Nephron progenitor cell (in vitro differentiated cells): ENCODE measurements around the gene TMEM44.

Experiments used
- DNase-seq: peaks from one replicate; pipeline ENCODE4 v3.0.0; 2021
- H3K27ac Mint-ChIP-seq: 2 replicates; pipeline ENCODE4 v1.8.0; 2021; ENCODE audit warnings: mild to moderate bottlenecking, moderate library complexity, mixed read lengths
- H3K27me3 Mint-ChIP-seq: 2 replicates; pipeline ENCODE4 v1.8.0; 2021; ENCODE audit warnings: mild to moderate bottlenecking, low read depth, mixed read lengths; ENCODE audit not compliant: poor library complexity
- H3K36me3 Mint-ChIP-seq: 2 replicates; pipeline ENCODE4 v1.8.0; 2021; ENCODE audit warnings: low read depth, mixed read lengths
- H3K4me1 Mint-ChIP-seq: 2 replicates; pipeline ENCODE4 v1.8.0; 2021; ENCODE audit warnings: mixed read lengths
- H3K4me3 Mint-ChIP-seq: 2 replicates; pipeline ENCODE4 v1.8.0; 2021; ENCODE audit warnings: mild to moderate bottlenecking, moderate library complexity, mixed read lengths
- H3K9me3 Mint-ChIP-seq: 2 replicates; pipeline ENCODE4 v1.8.0; 2021; ENCODE audit warnings: mild to moderate bottlenecking, moderate library complexity, mixed read lengths
- CTCF ChIP-seq: fragments of 200-600 bp; sonication (generic); IDR thresholded peaks from 2 replicates; pipeline ENCODE4 v1.5.0; 2021; ENCODE audit warnings: antibody characterized with exemption

Gene TMEM44

DNA sequence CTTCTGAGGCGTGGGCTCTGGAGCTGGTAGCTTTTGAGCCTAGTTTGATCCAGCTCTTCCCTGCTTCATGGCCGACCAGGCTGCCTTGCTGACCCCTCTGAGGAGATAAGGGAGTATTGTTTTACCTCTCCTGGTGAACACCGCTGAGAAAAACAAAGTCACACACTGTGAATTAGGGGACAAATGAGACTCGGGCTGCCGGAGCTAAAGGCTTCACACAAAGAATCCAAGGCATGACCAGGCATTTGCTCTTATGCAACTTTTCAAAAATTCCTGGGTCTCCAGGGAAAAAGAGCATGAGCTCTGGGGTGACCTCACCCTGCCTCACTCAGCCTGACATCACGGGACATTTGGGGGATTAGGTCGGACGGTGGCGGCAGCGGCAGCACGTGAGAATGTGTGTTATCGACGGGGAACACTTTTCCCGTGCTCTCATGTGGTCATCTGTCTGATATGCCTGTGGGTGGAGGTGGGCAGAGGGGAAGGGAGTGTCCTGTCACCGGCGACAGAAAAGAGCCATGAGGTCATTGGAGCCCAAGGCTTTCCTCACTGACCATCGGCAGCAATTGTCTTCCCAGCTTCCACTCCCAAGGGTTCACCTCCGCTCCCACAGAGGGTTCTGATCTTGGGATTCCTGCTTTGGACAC is 61.0 kb downstream of the TMEM44 start:
- peak overlapping the region; percentile 99 for H3K27ac Mint-ChIP-seq
- peak overlapping the region; percentile 65 for H3K4me3 Mint-ChIP-seq
- peaks cover 54% of the 10 kb centered on the region for H3K4me1 Mint-ChIP-seq
- H3K36me3 Mint-ChIP-seq: no peaks in the 10 kb centered on the region
- H3K9me3 Mint-ChIP-seq: peaks cover under 1% of the 10 kb centered on the region
- peak; percentile 20 for DNase-seq
- TF ChIP-seq CTCF: no peak
- peaks cover 24% of the 10 kb centered on the region for H3K27me3 Mint-ChIP-seq

- Mint-ChIP-seq H3K4me3 (peak overlapping the region; percentile 40), H3K27me3 (peaks cover 24% of the 10 kb centered on the region), H3K27ac (peak overlapping the region; percentile 99), H3K36me3 (no peaks in the 10 kb centered on the region), H3K9me3 (peaks cover 5% of the 10 kb centered on the region), H3K4me1 (peaks cover 59% of the 10 kb centered on the region)
- TF ChIP-seq CTCF: no peak
- no peak for DNase-seq
Measured at GRCh38 chr3:194571491-194572142, 61.6 kb downstream of the TMEM44 start.

DNA sequence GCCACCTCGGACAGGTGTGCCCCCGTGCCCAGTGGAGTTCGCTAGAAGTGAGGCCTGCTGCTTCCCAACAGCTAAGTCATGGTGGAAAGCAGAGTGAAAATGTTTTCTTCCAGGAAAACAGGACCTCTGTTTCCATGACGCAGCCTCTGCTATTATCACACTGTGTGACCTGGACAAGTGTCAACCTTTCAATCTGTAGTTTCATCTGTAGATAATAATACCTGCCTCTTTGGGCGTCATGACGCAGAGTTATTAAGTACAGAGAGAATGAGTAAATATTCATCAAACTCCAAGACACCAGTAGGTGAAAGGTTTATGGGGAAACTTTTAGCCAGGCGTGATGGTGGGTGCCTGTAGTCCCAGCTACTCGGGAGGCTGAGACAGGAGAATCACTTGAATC is 62.3 kb downstream of the TMEM44 start:
- no peak for TF ChIP-seq CTCF
- H3K4me1 Mint-ChIP-seq: peaks cover 59% of the 10 kb centered on the region
- no peaks in the 10 kb centered on the region for H3K36me3 Mint-ChIP-seq
- no peak for DNase-seq
- H3K4me3 Mint-ChIP-seq: peak overlapping the region; percentile 59
- peak overlapping the region; percentile 99 for H3K27ac Mint-ChIP-seq
- H3K9me3 Mint-ChIP-seq: peaks cover 5% of the 10 kb centered on the region
- peaks cover 22% of the 10 kb centered on the region for H3K27me3 Mint-ChIP-seq

GRCh38 chr3:194570235-194570634 is 63.0 kb downstream of the TMEM44 start:
- no peak for TF ChIP-seq CTCF
- H3K36me3 Mint-ChIP-seq: no peaks in the 10 kb centered on the region
- no peak for DNase-seq
- H3K27ac Mint-ChIP-seq: peak overlapping the region; percentile 99
- H3K4me3 Mint-ChIP-seq: peak overlapping the region; percentile 59
- peaks cover 25% of the 10 kb centered on the region for H3K27me3 Mint-ChIP-seq
- H3K4me1 Mint-ChIP-seq: peaks cover 58% of the 10 kb centered on the region
- peaks cover 5% of the 10 kb centered on the region for H3K9me3 Mint-ChIP-seq

- peaks cover 22% of the 10 kb centered on the region for H3K27me3 Mint-ChIP-seq
- H3K4me1 Mint-ChIP-seq: peaks cover 52% of the 10 kb centered on the region
- peaks cover 5% of the 10 kb centered on the region for H3K9me3 Mint-ChIP-seq
- DNase-seq: no peak
- TF ChIP-seq CTCF: no peak
- no peaks in the 10 kb centered on the region for H3K36me3 Mint-ChIP-seq
- H3K27ac Mint-ChIP-seq: peak overlapping the region; percentile 36
- H3K4me3 Mint-ChIP-seq: no peak overlapping the region
Measured at GRCh38 chr3:194569252-194569651, 64.0 kb downstream of the TMEM44 start.
